Left colon (tissue), 2 donors: ENCODE measurements around the gene MACROD2. TPM values are rescaled to one million over a fixed set of nuclear protein-coding genes. Genes with fewer than 3 reads are reported as not detected.

Experiments used
- ATAC-seq: fragments of 200-7000 bp; cut with Tn5 transposase; one replicate; pipeline ENCODE4 v1.9.1; 2020; ENCODE audit warnings: mild to moderate bottlenecking, moderate library complexity
- DNase-seq, 2 donors: peaks; one replicate each; pipeline ENCODE4 v3.0.0-alpha.2; 2020
- intact Hi-C, 2 donors: fragments of 100-400 bp; cut with DNase I in 1 of 2; cut with micrococcal nuclease in 1 of 2; formaldehyde crosslinking; loops; one replicate each; pipeline versions ENCODE4 v1.11.2 to v1.14.0; 2022; cut with DNase I, micrococcal nuclease
- total RNA-seq, 2 donors: library from RNA; stranded (reverse); fragmentation: NEBNext Ultra II Directional; extraction: Animal tissue kit (Norgen Biotek cat#: 25700); gene quantifications; one replicate each; pipeline ENCODE4 v1.2.1, GENCODE V29; 2021
- donor health status: DM: no; HTN: no; CAD: no.
- donor health status: DM: yes; HTN: yes; CAD: no.

The MACROD2 gene
- total RNA-seq, 2 donors from 2014 or later: 5.2 to 6.6 TPM

DNA sequence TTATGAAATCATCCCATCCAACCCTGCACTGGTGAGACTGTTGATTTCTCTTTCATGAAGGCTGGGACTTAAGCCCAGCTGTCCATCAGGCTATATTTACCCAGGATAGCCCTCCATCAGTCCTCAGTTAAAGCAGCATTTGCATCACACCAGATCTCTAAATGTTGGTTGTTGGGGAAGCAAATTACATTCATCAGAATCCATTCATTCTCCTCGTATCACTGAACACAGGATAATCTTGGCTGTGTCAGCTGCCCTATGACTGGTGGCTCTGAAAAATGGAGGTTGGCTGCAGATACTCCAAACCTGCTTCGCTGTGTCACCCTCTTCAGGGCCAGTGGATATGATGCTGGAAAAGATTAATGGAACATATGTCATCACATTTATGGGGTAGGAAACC lies 1859.6 kb downstream of the MACROD2 start:
- intact Hi-C loops: no loop called here
- no peak for DNase-seq
- no peak for ATAC-seq

DNA sequence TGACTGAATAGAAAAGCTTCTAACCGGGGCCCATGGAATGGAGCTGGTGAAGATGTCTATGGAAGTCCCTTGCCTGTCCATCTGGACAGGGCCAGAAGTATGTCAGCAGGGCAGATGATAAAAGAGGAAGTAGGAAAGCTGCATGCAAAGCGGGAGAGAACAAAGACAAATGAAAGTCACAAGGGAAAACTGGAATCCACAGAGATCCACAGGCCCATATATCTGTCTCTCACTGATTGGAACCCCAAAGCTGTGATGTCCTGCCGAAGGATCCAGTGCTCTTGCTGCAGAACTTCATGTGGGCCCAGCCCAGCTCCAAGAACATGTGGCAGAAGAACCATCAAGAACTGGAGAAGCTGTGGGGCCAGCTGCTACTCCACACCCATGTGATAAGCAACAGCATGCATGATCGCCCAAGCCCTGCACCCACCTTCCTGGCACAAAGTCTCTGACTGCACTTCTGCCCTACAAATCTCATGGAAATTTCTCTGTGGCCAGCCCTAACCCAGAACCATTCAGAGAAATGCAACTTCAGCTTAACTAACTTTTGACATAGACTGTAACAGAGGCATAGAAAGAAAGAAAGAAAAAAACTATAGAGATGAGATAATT lies 1862.0 kb downstream of the MACROD2 start:
- no peak for DNase-seq
- intact Hi-C loops: no loop called here
- no peak for ATAC-seq

GRCh38 chr20:15859061-15859460 lies 1863.7 kb downstream of the MACROD2 start:
- intact Hi-C loops: no loop called here
- ATAC-seq: no peak

GRCh38 chr20:15860850-15861249 lies 1865.5 kb downstream of the MACROD2 start:
- intact Hi-C loops: no loop called here
- DNase-seq (no peak), ATAC-seq (no peak)

More at GRCh38 chr20:15859061-15859460, 1863.7 kb downstream of the MACROD2 start:
- no peak for DNase-seq

DNA sequence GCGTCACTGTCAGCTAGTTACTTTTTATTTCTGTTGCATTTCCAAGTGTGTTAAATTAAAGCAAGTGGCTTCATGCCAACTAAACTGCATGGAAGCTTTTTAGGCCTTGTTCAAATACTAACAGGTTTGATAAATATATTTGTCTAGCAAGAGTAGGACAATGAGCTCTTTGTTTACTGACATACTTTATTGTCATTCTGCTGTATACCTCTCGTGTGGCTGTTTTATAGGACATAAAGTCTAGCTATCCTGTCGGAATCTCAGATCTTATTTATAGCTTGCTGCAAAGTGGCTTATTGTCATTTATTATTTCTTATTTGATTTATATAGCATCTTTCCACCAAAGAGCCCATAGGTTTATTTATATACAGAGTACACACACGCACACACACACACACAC lies 1866.9 kb downstream of the MACROD2 start:
- ATAC-seq: peak; percentile 66
- intact Hi-C loops: no loop called here
- no peak for DNase-seq

- DNase-seq (no peak), ATAC-seq (no peak)
- intact Hi-C loops: no loop called here
Observed at GRCh38 chr20:15863735-15864134, 1868.4 kb downstream of the MACROD2 start.

GRCh38 chr20:15865553-15865952 lies 1870.2 kb downstream of the MACROD2 start:
- DNase-seq (no peak), ATAC-seq (no peak)
- intact Hi-C loops: no loop called here

GRCh38 chr20:15866916-15867730 lies 1871.8 kb downstream of the MACROD2 start:
- ATAC-seq (no peak), DNase-seq (no peak)
- intact Hi-C loops: no loop called here

DNA sequence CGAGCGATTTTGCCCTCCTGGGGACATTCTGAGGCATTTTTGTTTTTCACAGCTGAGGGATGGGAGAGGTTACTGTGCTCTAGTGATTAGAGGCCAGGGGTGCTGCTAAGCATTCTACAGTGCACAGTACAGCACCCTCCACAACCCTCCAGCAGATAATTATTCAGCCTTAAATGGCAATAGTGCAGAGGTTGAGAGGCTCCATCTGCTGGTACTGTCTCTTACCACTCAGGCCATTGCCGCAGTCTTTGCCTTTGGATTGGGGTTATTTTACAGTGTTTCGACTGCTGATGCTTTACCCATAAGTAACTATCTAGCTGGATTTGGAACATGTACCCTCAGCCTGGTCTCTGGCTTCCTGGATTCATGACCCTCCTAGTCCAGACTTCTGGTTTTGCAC lies 1872.6 kb downstream of the MACROD2 start:
- DNase-seq (no peak), ATAC-seq (no peak)
- intact Hi-C loops: no loop called here

DNA sequence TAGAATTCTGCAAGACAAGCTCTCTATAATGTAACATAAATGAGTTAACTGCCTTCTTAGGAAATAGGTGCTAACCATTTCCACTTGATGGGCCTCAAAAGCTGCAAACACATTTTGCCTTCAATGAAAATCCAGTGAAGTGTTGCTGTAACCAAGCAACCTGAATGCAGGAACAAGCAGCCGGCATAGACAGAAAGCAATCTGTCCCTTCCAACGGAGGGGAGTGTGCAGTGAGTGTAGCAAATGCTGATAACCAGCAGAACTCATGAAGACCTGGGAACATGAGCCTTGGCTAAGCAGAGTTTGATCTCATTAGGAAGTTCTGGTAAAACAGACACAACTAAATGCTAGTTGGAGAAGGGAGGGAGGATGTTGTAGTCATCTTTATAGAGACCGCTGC lies 1880.1 kb downstream of the MACROD2 start:
- DNase-seq (no peak), ATAC-seq (no peak)
- intact Hi-C loops: no loop called here

GRCh38 chr20:15882553-15882952 lies 1887.2 kb downstream of the MACROD2 start:
- intact Hi-C loops: no loop called here
- ATAC-seq (no peak), DNase-seq (no peak)

DNA sequence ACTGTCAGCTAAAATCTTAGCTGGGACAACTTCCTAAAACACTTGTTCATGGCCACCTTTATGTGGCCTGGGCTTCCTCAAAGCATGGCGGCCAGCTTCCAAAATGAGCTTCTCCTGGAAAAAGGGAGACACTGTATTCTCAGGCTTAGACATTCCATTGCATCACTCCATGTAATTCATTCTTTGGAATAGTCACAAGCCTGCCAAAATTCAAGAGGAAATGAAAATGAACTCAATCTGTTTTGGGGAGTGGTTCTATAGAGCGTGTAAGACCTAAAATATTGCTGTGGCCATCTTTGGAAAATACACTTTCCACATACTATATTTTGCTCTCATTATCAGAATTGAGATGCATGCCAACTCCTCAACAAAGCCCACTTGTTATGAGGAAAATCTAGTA lies 1890.9 kb downstream of the MACROD2 start:
- ATAC-seq (no peak), DNase-seq (no peak)
- intact Hi-C loops: no loop called here

GRCh38 chr20:15887387-15887786 lies 1892.1 kb downstream of the MACROD2 start:
- DNase-seq: no peak
- intact Hi-C loops: no loop called here

GRCh38 chr20:15889061-15889460 lies 1893.7 kb downstream of the MACROD2 start:
- ATAC-seq (no peak), DNase-seq (no peak)
- intact Hi-C loops: no loop called here

More at GRCh38 chr20:15887387-15887786, 1892.1 kb downstream of the MACROD2 start:
- no peak for ATAC-seq

DNA sequence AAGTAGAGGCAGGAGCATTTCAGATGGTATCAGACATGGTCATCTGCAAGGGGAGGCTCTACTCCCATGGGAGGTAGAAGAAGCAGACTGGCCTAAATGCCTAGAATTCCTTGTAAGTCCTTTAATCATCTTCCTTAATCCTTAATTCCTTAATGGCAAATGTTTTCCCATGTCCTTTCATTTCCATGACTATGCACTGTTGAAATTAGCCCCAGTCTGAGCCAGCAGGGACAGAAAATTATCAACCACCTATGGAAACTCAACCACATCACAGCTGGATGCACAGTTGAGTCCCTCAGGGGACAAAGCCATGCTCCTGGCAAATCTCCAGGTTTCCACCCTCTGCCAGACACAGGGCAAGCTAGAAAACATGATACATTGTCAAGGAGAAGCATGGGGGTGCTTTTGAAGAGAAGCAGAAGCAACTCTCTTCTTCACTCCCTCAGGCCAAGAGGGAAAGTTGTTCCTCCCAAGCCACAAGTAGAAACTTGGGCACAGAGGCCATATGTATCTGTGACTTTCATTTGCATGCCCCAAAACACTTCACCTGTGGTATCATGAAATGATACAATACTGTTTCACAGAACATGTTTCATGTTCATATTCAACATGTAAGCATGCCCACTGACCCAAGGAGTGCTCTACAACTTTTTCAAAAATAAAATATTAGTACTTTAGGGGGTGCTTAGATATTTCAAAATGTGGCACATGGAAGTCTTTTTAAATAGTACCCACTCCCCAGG lies 1894.4 kb downstream of the MACROD2 start:
- ATAC-seq (no peak), DNase-seq (no peak)
- intact Hi-C loops: no loop called here

GRCh38 chr20:15890407-15890982 lies 1895.2 kb downstream of the MACROD2 start:
- intact Hi-C loops: no loop called here
- DNase-seq (no peak), ATAC-seq (no peak)

DNA sequence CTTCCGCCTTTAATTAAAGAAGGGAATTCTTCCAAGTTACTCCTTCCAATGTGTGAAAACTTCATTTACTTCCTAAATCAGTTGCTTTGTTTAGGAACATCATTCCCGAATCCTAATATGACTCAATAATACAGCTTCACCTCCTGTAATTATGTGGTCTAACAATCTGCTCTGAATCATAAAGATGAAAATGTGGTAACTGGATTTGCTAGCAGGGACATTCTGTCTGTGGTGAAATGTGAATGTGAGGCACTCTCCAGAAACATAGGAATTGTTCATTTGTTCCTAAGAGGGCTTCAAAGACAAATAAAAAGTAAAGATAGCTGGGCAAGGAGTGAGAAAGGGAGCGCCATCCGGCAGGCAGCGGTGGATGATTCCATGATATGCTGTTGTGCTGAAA lies 1899.8 kb downstream of the MACROD2 start:
- intact Hi-C loops: no loop called here
- ATAC-seq (no peak), DNase-seq (no peak)

DNA sequence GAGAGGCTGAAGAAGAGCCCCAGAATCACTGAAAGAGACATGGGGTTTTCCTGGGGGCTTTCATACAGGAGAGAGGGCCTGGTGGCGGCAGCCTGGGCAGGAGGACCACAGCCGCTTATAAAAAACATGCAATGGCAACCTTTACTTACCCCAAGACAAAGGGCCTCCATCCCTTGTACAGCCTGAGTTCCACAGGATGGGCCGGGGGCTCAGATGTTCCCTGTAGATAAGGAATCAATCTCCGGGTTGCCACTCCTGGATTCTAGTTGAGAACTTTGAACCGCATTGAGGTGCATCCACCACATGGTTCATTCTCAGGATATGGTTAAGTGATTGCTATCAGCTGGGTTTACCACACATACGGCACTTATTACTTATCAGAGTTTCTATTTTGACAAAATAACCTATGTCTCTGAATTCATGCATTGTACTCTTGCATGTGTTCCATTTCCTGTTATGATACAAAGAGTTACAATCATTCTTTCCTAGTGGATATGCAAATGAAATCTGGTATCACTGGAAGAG lies 1900.3 kb downstream of the MACROD2 start:
- ATAC-seq (no peak), DNase-seq (no peak)
- intact Hi-C loops: no loop called here

DNA sequence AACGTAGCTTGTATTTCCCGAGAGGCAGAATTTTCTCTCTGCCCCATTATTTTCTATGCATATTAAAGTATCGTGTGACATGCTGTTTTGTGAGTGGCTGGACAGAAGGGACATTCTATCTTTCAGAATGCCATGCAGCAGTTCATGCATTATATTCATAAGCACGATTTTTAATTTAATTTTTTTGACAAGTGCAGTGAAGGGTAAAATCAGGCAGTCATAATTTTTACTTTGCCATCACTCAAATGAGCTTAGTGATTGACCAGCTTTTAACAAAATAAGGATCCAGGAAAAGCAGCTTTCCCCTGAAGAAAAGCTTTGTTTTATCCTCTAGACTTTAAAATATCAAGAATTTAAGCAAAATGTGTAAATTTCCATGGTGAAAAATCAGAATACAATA lies 1904.7 kb downstream of the MACROD2 start:
- DNase-seq: no peak
- intact Hi-C loops: no loop called here
- no peak for ATAC-seq
